Iris pigment epithelial cell (primary cell): ENCODE measurements around the gene LACTB.

Experiments
- DNase-seq: peaks from one replicate; pipeline ENCODE4 v3.0.0-alpha.2; 2011; ENCODE audit warnings: low read depth

LACTB gene

GRCh38 chr15:63133786-63134185, 12.1 kb downstream of the LACTB start:
- DNase-seq = peak; percentile 79

- DNase-seq = peak; percentile 26
Measured at GRCh38 chr15:63134245-63134985, 12.8 kb downstream of the LACTB start.

- DNase-seq = peak; percentile 40
Measured at GRCh38 chr15:63135281-63135680, 13.6 kb downstream of the LACTB start.

- peak; percentile 93 for DNase-seq
Measured at GRCh38 chr15:63135804-63136203, 14.1 kb downstream of the LACTB start.

GRCh38 chr15:63136742-63137141, 15.1 kb downstream of the LACTB start:
- DNase-seq = peak; percentile 52

DNA sequence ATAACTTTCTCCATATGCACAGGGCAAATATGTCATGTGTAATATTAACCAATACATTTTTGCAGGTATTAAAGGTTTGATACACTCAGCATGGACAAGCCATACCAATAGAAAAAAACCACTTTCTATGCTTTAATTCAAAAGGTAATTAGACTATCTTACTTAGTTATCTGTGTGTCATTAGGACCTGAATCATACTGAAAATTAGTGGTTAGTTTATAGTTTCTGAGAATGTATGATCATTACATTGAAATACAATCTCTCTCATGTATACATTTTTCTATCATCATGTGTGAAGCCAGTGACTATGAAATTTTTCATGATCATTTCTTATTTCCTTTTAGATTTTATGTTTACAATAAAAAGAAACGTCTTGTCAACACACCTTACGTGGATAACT, 19.3 kb downstream of the LACTB start:
- no peak for DNase-seq

DNA sequence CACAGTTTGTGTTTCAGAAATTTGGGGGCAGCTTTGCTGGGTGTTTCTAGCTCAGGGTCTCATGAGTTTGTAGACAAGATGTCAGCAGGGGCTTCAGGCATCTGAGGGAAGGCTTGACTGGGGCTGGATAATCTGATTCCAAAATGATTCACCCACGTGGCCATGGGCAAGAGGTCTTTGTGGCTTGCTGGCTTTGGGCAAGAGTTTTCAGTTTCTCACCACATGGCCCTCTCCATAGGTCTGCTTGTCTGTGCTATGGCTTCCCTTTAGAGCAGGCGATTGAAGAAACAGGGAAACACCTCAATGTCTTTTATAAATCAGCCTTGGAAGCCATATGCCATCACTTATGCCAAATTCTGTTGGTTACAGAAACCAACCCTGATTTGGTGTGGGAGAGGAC, 23.8 kb downstream of the LACTB start:
- no peak for DNase-seq

DNA sequence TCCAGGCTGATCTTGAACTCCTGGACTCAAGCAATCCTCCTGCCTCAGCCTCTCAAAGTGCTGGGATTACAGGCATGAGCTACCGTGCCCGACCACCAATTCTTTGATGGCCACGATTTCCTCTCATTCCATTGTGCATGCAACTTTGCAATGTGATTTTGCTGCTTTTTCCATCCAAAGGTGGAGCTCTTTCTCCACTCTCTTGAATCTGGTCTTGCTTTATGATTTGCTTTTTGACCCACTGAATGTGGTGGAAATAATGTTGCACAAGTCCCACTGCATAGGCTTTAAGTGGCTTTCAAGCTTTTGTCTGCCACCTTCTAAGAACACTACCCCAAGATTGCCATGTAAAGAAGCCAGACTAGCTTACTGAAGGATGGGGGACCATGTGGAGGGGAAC, 25.0 kb downstream of the LACTB start:
- peak; percentile 40 for DNase-seq

DNA sequence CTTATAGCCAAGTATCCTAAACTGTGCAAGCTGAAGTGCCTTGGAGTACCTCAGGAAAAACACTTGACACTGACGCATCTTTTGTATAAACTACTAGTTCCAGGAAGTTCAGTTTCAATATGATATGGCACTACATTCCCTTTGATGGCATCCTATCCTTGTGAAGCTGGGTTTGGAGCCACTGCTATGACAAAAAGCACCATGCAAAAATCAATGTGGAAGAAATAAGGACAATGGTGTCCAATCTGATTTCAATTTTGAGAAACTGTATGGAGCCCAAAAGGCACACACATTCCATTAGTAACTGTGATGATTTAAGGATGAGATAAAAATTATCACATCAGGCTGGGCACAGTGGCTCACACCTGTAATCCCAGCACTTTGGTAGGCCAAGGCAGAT, 30.0 kb downstream of the LACTB start:
- DNase-seq = no peak

- DNase-seq = no peak
Measured at GRCh38 chr15:63155486-63155885, 33.8 kb downstream of the LACTB start.

DNA sequence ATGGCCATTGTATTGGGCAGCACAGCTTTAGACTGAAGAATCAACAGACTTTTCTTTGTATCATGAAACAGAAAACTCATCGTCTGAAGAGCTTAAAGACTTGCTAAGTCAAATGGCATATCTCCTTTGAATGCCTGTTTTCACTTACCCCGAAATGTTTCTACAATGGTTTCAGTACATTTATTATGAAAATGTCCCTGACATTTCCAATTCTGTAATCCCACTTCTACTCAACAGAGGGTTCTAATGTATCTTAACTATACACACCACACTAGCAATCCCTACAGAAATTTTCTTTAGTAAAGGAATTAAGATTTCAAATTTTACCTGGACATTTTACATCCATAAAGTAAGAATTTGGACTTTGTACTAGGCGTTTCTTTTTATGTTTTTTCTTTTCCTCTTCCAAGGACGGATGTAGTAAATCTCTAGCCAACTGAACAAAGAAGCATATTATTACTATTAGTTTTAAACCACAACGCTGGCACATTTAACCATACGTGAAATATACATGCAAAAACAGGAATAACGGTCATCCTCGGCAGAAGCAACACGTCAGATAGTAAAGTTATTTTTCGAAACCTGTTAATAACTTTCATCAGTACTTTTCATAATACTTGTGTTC, 34.5 kb downstream of the LACTB start:
- DNase-seq = no peak

- DNase-seq = peak; percentile 68
Measured at GRCh38 chr15:63156755-63157117, 35.1 kb downstream of the LACTB start.

DNA sequence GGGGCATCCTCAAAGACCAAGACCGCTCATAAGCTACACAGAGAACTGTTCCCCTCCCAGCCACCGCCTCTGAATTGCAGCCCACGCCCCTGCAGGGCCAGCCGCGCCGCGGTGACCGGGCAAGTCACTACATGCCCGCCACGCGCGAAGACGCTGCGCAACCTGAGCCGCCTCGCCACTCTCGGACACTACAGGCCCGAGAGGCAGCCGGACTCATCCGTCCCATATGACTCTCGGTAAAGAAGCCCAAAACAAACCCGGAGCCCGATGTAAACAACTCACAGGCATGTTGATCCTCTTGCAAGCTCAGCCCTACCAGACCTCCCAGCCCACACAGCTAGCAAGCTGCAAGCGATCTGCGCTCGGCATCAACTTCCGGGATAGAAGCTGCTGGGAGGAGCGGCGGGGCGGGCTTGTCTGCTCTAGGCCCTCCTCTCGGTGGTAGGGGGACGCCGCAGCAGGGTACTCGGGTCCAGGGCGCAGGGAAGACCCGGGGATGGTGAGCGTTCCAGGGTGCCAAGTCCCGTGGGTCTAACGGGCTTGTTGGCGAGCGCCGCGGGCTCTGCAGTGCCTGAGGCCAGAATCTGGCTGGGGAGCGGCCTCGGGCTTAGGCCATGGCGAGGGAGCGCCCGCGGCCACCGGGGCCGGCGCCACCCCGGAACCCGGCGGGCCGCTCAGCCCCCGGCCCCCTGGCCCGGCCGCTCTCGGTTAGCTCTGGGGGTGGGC, 35.6 kb downstream of the LACTB start, which contains the start of gene RPS27L:
Gene RPS27L (minus strand): TSS at position 360 of the 726 bp plus-strand sequence. CDS start 72 bp downstream, at position 288.
- peak; percentile 97 for DNase-seq

DNA sequence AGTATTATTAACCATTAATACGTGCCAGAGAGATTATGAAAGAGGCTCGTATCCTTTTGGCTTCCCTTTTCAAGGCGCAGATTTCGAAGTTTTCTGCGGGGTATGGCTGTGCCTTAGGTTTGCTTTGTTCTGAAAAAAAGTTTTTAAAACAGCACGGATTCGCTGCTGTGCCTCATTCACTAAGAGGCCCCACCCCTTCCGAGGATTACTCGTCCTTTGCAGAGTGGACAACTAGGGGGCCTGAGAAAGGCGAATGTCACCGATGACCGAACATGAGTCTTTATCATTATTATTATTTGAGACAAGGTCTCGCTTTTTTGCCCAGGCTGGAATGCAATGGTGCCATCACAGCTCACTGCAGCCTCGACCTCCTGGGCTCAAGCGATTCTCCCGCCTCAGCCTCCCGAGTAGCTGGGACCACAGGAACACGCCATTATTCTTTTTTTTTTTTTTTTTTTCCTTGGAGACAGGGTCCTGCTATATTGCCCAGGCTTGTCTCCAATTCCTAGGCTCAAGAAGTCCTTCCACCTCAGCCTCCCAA, 36.3 kb downstream of the LACTB start:
- peak; percentile 88 for DNase-seq

GRCh38 chr15:63160638-63161037, 39.0 kb downstream of the LACTB start:
- no peak for DNase-seq

DNA sequence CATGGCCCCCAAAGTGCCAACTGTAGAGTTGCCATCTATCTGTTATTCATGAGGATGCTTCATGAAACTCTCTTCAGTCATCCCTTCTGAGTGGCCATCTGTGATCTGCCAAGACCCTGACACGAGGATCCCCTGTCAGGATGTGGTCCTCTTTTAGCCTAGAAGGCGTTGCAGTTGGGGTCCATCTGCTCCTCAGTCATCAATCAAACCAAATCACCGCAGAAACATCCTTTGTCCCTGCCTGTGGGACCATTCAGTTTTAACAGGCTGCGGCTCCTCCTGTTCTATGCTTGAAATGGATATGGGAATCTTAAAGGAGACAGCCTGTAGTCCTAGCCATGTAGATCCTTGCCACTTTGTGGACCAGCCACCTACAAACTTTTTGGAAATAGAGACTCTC, 41.6 kb downstream of the LACTB start:
- DNase-seq = no peak

- DNase-seq = peak; percentile 54
Measured at GRCh38 chr15:63165166-63165859, 43.7 kb downstream of the LACTB start.

- peak; percentile 48 for DNase-seq
Measured at GRCh38 chr15:63166219-63166618, 44.6 kb downstream of the LACTB start.

GRCh38 chr15:63169788-63170187, 48.1 kb downstream of the LACTB start:
- DNase-seq = no peak

- DNase-seq = no peak
Measured at GRCh38 chr15:63172376-63172775, 50.7 kb downstream of the LACTB start.

- DNase-seq = no peak
Measured at GRCh38 chr15:63172851-63173451, 51.3 kb downstream of the LACTB start.

GRCh38 chr15:63176302-63176701, 54.6 kb downstream of the LACTB start:
- no peak for DNase-seq
